AG09309 (cell line): ENCODE results near the gene MUC2.
A peak's percentile ranks its signal among the peaks of the same experiment; 100 is the strongest.

ENCODE experiments used
- DNase-seq: peaks from one replicate; pipeline ENCODE4 v3.0.0-alpha.2; 2010; ENCODE audit warnings: low read depth
- H3K4me3 ChIP-seq: 2 replicates; pipeline ENCODE4 v1.5.1; 2011; ENCODE audit warnings: mild to moderate bottlenecking, low read depth, low read length, moderate library complexity; ENCODE audit not compliant: control insufficient read depth
- CTCF ChIP-seq: IDR thresholded peaks from 2 replicates; pipeline ENCODE4 v1.5.1; 2011; ENCODE audit warnings: mild to moderate bottlenecking, low read depth, low read length, inconsistent platforms; ENCODE audit not compliant: insufficient read depth, control insufficient read depth; ENCODE audit errors: missing control alignments

MUC2 gene

GRCh38 chr11:1047595-1048156 lies 27.0 kb upstream of the MUC2 start:
- H3K4me3 ChIP-seq, result no peak overlapping the region
- DNase-seq, result no peak
- no peak for TF ChIP-seq CTCF

GRCh38 chr11:1048375-1049070 lies 26.2 kb upstream of the MUC2 start:
- DNase-seq, result no peak
- no peak overlapping the region for H3K4me3 ChIP-seq
- TF ChIP-seq CTCF, result no peak

GRCh38 chr11:1049071-1049405 lies 25.6 kb upstream of the MUC2 start:
- no peak overlapping the region for H3K4me3 ChIP-seq
- no peak for DNase-seq
- no peak for TF ChIP-seq CTCF

GRCh38 chr11:1049431-1049891 lies 25.2 kb upstream of the MUC2 start:
- no peak for TF ChIP-seq CTCF
- H3K4me3 ChIP-seq, result no peak overlapping the region
- DNase-seq, result no peak

- no peak for TF ChIP-seq CTCF
- H3K4me3 ChIP-seq, result no peak overlapping the region
- no peak for DNase-seq
Observed at GRCh38 chr11:1049911-1050580, 24.6 kb upstream of the MUC2 start.

- DNase-seq, result no peak
- no peak overlapping the region for H3K4me3 ChIP-seq
- peak; percentile 96 for TF ChIP-seq CTCF
Observed at GRCh38 chr11:1050581-1051355, 23.9 kb upstream of the MUC2 start.
